IMR-90 (cell line): Measurements from ENCODE around the gene WDR74. TPM values are rescaled to one million over a fixed set of nuclear protein-coding genes. Genes with fewer than 3 reads are reported as not detected.

Experiments
- ATAC-seq: fragments of 200-7000 bp; cut with Tn5 transposase; 2 replicates; pipeline ENCODE4 v1.9.1; 2020; ENCODE audit warnings: low read depth, mild to moderate bottlenecking, moderate library complexity
- BruUV-seq: library from RNA; stranded (reverse); fragments of 400-500 nt; replicated peaks from 2 replicates; lab custom pipeline; 2021; lab: Mats Ljungman, UMichigan
- CTCF ChIA-PET: fragments of 300-600 bp; formaldehyde crosslinking; extraction: SDS; loops from one replicate; lab custom pipeline; 2021; ENCODE audit warnings: antibody characterized with exemption; lab: Yijun Ruan, JAX
- POLR2A ChIA-PET: fragments of 300-600 bp; sonication (Branson Sonifier 250); formaldehyde crosslinking; loops from one replicate; lab custom pipeline; 2022; ENCODE audit warnings: antibody characterized with exemption; ENCODE audit not compliant: unreplicated experiment; lab: Charles Lee
- DNase-seq: peaks from one replicate; pipeline ENCODE4 v3.0.0; 2013
- H2AFZ ChIP-seq: replicated peaks from 2 replicates; pipeline ENCODE3; 2013; ENCODE audit warnings: low read length, mild to moderate bottlenecking; ENCODE audit not compliant: poor library complexity
- H2AK5ac ChIP-seq: 2 replicates; pipeline ENCODE4 v1.6.1; 2013; ENCODE audit warnings: low read depth, low read length, inconsistent platforms
- H2AK9ac ChIP-seq: replicated peaks from 2 replicates; pipeline ENCODE3; 2013; ENCODE audit warnings: mild to moderate bottlenecking, low read depth, low read length, moderate library complexity; ENCODE audit not compliant: poor library complexity
- H2BK120ac ChIP-seq: 2 replicates; pipeline ENCODE4 v1.6.1; 2013; ENCODE audit warnings: low read depth, low read length, inconsistent platforms
- H2BK15ac ChIP-seq: 3 replicates; pipeline ENCODE4 v1.6.1; 2013; ENCODE audit warnings: low read depth, low read length, inconsistent platforms
- H2BK20ac ChIP-seq: 2 replicates; pipeline ENCODE4 v1.6.1; 2013; ENCODE audit warnings: low read depth, mild to moderate bottlenecking, inconsistent platforms, low read length, moderate library complexity
- H2BK5ac ChIP-seq: 2 replicates; pipeline ENCODE4 v1.6.1; 2013; ENCODE audit warnings: mild to moderate bottlenecking, low read depth, low read length, inconsistent platforms; ENCODE audit not compliant: poor library complexity, severe bottlenecking
- H3K14ac ChIP-seq: replicated peaks from 2 replicates; pipeline ENCODE4 v1.6.1; 2013; ENCODE audit warnings: low read depth, low read length, inconsistent platforms
- H3K18ac ChIP-seq: 2 replicates; pipeline ENCODE4 v1.6.1; 2013; ENCODE audit warnings: low read depth, low read length, control low read depth
- H3K23ac ChIP-seq: 2 replicates; pipeline ENCODE4 v1.6.1; 2013; ENCODE audit warnings: low read depth, low read length, inconsistent platforms
- H3K27ac ChIP-seq: 2 replicates; pipeline ENCODE4 v1.5.1; 2013; ENCODE audit warnings: mild to moderate bottlenecking, control low read depth, low read length; ENCODE audit not compliant: insufficient read depth
- H3K27me3 ChIP-seq: 2 replicates; pipeline ENCODE4 v1.6.1; 2013; ENCODE audit warnings: low read length; ENCODE audit not compliant: control insufficient read depth, insufficient read depth
- H3K36me3 ChIP-seq: 2 replicates; pipeline ENCODE4 v1.6.1; 2013; ENCODE audit warnings: low read length, mixed read lengths; ENCODE audit not compliant: control insufficient read depth, insufficient read depth
- H3K4ac ChIP-seq: 2 replicates; pipeline ENCODE4 v1.6.1; 2013; ENCODE audit warnings: low read depth, low read length, inconsistent platforms
- H3K4me1 ChIP-seq: 2 replicates; pipeline ENCODE4 v1.6.1; 2013; ENCODE audit warnings: low read length, mixed read lengths; ENCODE audit not compliant: control insufficient read depth, insufficient read depth
- H3K4me2 ChIP-seq: 2 replicates; pipeline ENCODE4 v1.6.1; 2013; ENCODE audit warnings: low read depth, mild to moderate bottlenecking, control low read depth, low read length, moderate library complexity
- H3K4me3 ChIP-seq: 2 replicates; pipeline ENCODE4 v1.5.1; 2013; ENCODE audit warnings: low read depth, mild to moderate bottlenecking, control low read depth, low read length, moderate library complexity; ENCODE audit not compliant: insufficient read depth
- H3K56ac ChIP-seq: 2 replicates; pipeline ENCODE4 v1.6.1; 2013; ENCODE audit warnings: low read length, inconsistent platforms; ENCODE audit not compliant: insufficient read depth; ENCODE audit errors: extremely low read depth
- H3K79me1 ChIP-seq, 2 experiments: 2 replicates each; pipeline ENCODE4 v1.6.1; 2013; ENCODE audit warnings: low read length in 2 of 2, inconsistent platforms in 1 of 2, low read depth in 1 of 2
- H3K9ac ChIP-seq: 2 replicates; pipeline ENCODE4 v1.6.1; 2013; ENCODE audit warnings: low read depth, low read length, control low read depth
- H3K9me1 ChIP-seq: 2 replicates; pipeline ENCODE4 v1.6.1; 2013; ENCODE audit warnings: low read length, inconsistent platforms; ENCODE audit not compliant: insufficient read depth
- H3K9me3 ChIP-seq: 2 replicates; pipeline ENCODE4 v1.6.1; 2013; ENCODE audit warnings: low read length; ENCODE audit not compliant: control insufficient read depth, insufficient read depth
- H4K20me1 ChIP-seq: 2 replicates; pipeline ENCODE4 v1.6.1; 2013; ENCODE audit warnings: low read length, inconsistent platforms; ENCODE audit not compliant: insufficient read depth
- H4K5ac ChIP-seq: 2 replicates; pipeline ENCODE4 v1.6.1; 2013; ENCODE audit warnings: mild to moderate bottlenecking, low read depth, low read length, control low read depth
- H4K8ac ChIP-seq, 2 experiments: 2 replicates each; pipeline ENCODE4 v1.6.1; 2013; ENCODE audit warnings: low read depth in 2 of 2, low read length in 2 of 2, control low read depth in 1 of 2, inconsistent platforms in 1 of 2
- H4K91ac ChIP-seq: 2 replicates; pipeline ENCODE4 v1.6.1; 2013; ENCODE audit warnings: low read depth, low read length, inconsistent platforms; ENCODE audit not compliant: insufficient read depth
- BHLHE40 ChIP-seq: fragments of 150-350 bp; IDR thresholded peaks from 2 replicates; pipeline ENCODE4 v1.6.1; 2016; ENCODE audit warnings: mild to moderate bottlenecking, low read depth, low read length
- CEBPB ChIP-seq: IDR thresholded peaks from 2 replicates; pipeline ENCODE4 v1.6.1; 2012; ENCODE audit warnings: low read depth, low read length, improper control_type of control experiment
- CHD1 ChIP-seq: IDR thresholded peaks from 2 replicates; pipeline ENCODE4 v1.6.1; 2012; ENCODE audit warnings: low read depth, low read length, improper control_type of control experiment
- CTCF ChIP-seq: conservative IDR thresholded peaks from 2 replicates; pipeline ENCODE4 v1.5.1; 2012; ENCODE audit warnings: mild to moderate bottlenecking, low read depth, low read length, improper control_type of control experiment
- FOS ChIP-seq: fragments of 150-350 bp; IDR thresholded peaks from 2 replicates; pipeline ENCODE4 v1.6.1; 2016; ENCODE audit warnings: low read depth, low read length
- MAFK ChIP-seq: IDR thresholded peaks from 2 replicates; pipeline ENCODE4 v1.6.1; 2012; ENCODE audit warnings: low read depth, low read length, improper control_type of control experiment
- MXI1 ChIP-seq: IDR thresholded peaks from 2 replicates; pipeline ENCODE4 v1.6.1; 2012; ENCODE audit warnings: low read depth, mild to moderate bottlenecking, low read length, moderate library complexity, borderline replicate concordance
- NFE2L2 ChIP-seq: fragments of 150-350 bp; IDR thresholded peaks from 2 replicates; pipeline ENCODE4 v1.6.1; 2016; ENCODE audit warnings: low read depth, mild to moderate bottlenecking, low read length
- POLR2A ChIP-seq: IDR thresholded peaks from 2 replicates; pipeline ENCODE4 v1.6.1; 2012; ENCODE audit warnings: mild to moderate bottlenecking, low read depth, low read length
- RAD21 ChIP-seq: IDR thresholded peaks from 2 replicates; pipeline ENCODE4 v1.6.1; 2012; ENCODE audit warnings: low read length, improper control_type of control experiment
- RFX5 ChIP-seq: IDR thresholded peaks from 2 replicates; pipeline ENCODE4 v1.8.0; 2012; ENCODE audit warnings: low read depth, mild to moderate bottlenecking, low read length, moderate library complexity
- WGBS, 2 experiments: methylation state at CpG; one replicate each; pipeline versions ENCODE4 v1.1.5 to v1.1.7; 2013; ENCODE audit warnings: missing lambda C conversion rate in 2 of 2; ENCODE audit not compliant: insufficient read length in 1 of 2; ENCODE audit errors: extremely low coverage in 2 of 2; 5-methylcytosine and 5-hydroxymethylcytosine counted together
- dilution Hi-C: fragments of 300-500 bp; cut with HindIII; formaldehyde crosslinking; loops from one replicate; pipeline ENCODE4 v1.14.3; 2018; ENCODE audit warnings: low sequenced_read_pairs; ENCODE audit not compliant: unreplicated experiment
- in situ Hi-C: fragments of 300-500 bp; cut with MboI; formaldehyde crosslinking; loops from 3 replicates; pipeline ENCODE4 v1.14.3; 2019; ENCODE audit warnings: low sequenced_read_pairs, inconsistent platforms, mixed read lengths
- intact Hi-C: fragments of 100-400 bp; cut with micrococcal nuclease; formaldehyde crosslinking; loops from 2 replicates; pipeline ENCODE4 v1.10.0; 2022
- polyA plus RNA-seq, 3 experiments: library from polyadenylated mRNA; depleted of rRNA; stranded (reverse); fragments of >200 nt; gene quantifications; 2 replicates each; pipeline ENCODE4 v1.2.3, GENCODE V29; 2012; ENCODE audit warnings: low replicate concordance in 1 of 3
- total RNA-seq: library from RNA; depleted of rRNA; stranded (reverse); fragments of >200 nt; gene quantifications from 2 replicates; pipeline ENCODE4 v1.2.3, GENCODE V29; 2012
- TF ChIP-seq, protein P1 (sequence below): fragments of 150-350 bp; IDR thresholded peaks from 2 replicates; pipeline ENCODE4 v1.6.1; 2016; ENCODE audit warnings: low read depth, mild to moderate bottlenecking, low read length, moderate library complexity, borderline replicate concordance

The WDR74 gene
- total and polyA plus RNA-seq, 2 of the 4 experiments (the other 2 are of a cell fraction): 38.4 to 44.3 TPM

DNA sequence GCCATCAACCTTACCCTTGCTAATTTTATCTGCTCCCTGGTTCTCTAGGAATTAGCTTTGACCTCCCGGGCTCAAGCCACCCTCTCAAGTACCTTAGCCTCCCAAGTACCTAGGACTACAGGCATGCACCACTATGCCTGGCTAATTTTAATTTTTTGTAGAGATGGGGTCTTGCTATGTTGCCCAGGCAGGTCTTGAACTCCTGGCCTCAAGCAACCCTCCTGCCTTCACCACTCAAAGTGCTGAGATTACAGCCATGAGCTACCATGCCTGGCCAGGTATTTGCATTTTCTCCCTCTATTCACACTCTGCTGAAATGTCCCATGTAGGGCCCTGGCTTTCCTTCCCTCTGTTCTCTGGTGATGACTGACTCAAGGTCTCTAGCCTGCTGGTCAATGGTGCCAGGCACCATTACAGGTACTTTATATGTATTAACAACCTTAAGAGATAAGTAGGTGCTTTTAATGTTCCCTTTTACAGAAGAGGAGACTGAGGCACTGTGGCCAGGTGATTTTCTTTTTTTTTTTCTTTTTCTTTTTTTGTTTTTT, 8.5 kb upstream of the WDR74 start (continued):
- TF ChIP-seq CTCF: no peak
- TF ChIP-seq CEBPB: no peak
- no peak for TF ChIP-seq MAFK
- TF ChIP-seq RAD21: no peak
- no peak for TF ChIP-seq NFE2L2
- TF ChIP-seq CHD1: no peak

- Histone ChIP-seq H3K4me1 (peaks cover 8% of the 10 kb centered on the region), H3K79me1 (no peaks in the 10 kb centered on the region), H4K8ac (no peak overlapping the region), H3K9me3 (no peaks in the 10 kb centered on the region), H2BK20ac (no peak overlapping the region), H3K36me3 (no peaks in the 10 kb centered on the region; the same call in 1 of the 2 replicates), H3K4me2 (no peak overlapping the region), H2AFZ (no peak overlapping the region), H4K91ac (no peak overlapping the region), H3K27me3 (no peaks in the 10 kb centered on the region), H2AK5ac (no peak overlapping the region), H3K23ac (no peak overlapping the region), H2BK15ac (no peak overlapping the region), H4K5ac (no peak overlapping the region), H3K56ac (no peak overlapping the region), H3K9ac (no peak overlapping the region), H2BK5ac (no peak overlapping the region), H2AK9ac (no peak overlapping the region), H3K18ac (no peak overlapping the region), H3K4ac (no peak overlapping the region), H3K9me1 (no peaks in the 10 kb centered on the region), H3K4me3 (no peak overlapping the region), H4K20me1 (no peaks in the 10 kb centered on the region; the same call in 1 of the 2 replicates), H2BK120ac (no peak overlapping the region), H3K14ac (no peak overlapping the region), H3K27ac (no peak overlapping the region)
- intact Hi-C loops (no loop called here), in situ Hi-C loops (no loop called here), dilution Hi-C loops (no loop called here)
- no TSS peak for BruUV-seq
- no peak for DNase-seq
- WGBS, 2 experiments: 71% methylated on average over 2 of the region's 3 CpGs; no CpG with 5 or more reads in 1 of the 2 experiments
- CTCF ChIA-PET: no interaction called here
- no peak for ATAC-seq
- POLR2A ChIA-PET: no interaction called here
- TF ChIP-seq, protein P1, sequence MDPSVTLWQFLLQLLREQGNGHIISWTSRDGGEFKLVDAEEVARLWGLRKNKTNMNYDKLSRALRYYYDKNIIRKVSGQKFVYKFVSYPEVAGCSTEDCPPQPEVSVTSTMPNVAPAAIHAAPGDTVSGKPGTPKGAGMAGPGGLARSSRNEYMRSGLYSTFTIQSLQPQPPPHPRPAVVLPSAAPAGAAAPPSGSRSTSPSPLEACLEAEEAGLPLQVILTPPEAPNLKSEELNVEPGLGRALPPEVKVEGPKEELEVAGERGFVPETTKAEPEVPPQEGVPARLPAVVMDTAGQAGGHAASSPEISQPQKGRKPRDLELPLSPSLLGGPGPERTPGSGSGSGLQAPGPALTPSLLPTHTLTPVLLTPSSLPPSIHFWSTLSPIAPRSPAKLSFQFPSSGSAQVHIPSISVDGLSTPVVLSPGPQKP: no peak
- TF ChIP-seq CTCF: no peak
- TF ChIP-seq FOS: no peak
- TF ChIP-seq RFX5: no peak
- no peak for TF ChIP-seq BHLHE40
- TF ChIP-seq MXI1: no peak
- no peak for TF ChIP-seq POLR2A
- no peak for TF ChIP-seq NFE2L2
- no peak for TF ChIP-seq CEBPB
Measured at GRCh38 chr11:62846177-62846576, 6.8 kb upstream of the WDR74 start.
